ENCODE measurements around the gene ZNF787.
"Not testable (repeated sequence)": the region's sequence is repeated elsewhere in the genome, so short reads cannot be mapped to it uniquely, and the experiment has no call there.

ZNF787 gene

GRCh38 chr19:56110515-56111448 lies 10.3 kb downstream of the ZNF787 start:
- DNase-seq (ENCODE audit: insufficient read length, low spot score) (peak; percentile 99), FAIRE-seq (peak; percentile 83)
- peak; percentile 39; the same call in 1 of the 2 replicates for TF ChIP-seq POLR2A (IDR thresholded peaks at IDR 0.05; ENCODE audit: low read depth, low read length)

DNA sequence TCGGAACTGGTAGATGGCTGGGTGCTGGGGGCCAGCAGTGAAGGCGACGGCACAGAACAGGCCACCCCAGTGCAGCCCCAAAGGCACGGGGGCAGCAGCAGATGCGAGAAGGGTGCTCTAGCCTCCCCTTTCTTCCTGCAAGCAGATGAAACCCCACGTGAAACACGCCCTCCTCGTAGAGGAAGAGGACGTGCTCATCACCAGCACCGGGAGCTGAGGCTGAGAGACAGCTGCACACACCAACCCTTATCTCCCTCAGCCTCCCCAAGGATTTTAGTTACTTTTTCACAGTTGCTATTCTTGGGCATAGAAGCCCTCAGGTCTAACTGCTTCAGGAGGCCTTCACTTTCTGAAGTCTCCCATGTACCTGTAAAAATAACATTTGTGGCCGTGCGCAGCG lies 11.9 kb downstream of the ZNF787 start:
- TF ChIP-seq POLR2A (IDR thresholded peaks at IDR 0.05; ENCODE audit: low read depth, low read length) = no peak
- no peak for FAIRE-seq
- no peak for DNase-seq (ENCODE audit: insufficient read length, low spot score)

DNA sequence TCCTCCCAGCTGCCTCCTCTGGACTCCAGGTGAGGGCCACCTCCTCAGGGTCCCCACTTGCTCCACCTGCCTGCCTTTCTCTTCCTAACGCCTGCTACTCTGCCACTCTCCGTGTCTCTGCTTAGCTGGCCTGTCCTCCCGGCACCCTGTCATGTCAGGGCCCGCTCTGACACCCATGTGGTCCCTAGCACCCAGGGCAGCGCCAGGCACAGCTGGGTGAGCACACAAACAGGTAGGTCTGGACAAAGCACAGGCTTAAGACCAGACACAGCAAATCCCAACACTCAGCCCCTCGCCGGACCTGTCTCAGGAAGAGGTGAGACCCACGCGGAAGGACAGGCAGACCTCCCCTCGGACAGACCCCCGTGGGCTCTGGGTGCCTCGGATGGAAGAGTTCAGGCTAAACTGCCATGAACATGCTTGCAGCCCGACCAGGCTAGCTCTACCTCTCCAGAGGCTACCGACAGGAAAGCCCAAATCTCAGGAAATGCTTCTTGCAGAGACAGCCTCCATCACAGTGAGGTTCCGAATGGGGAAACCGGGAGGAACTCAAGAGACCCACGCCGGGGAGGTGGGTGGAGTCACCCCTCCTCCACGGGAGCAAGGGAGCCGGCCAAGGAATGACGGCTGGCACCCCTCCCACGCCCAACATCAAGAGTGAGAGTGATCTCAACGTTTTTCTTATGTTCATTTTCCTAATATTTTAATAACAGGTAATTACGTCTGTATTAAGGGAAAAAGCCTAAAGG lies 12.5 kb downstream of the ZNF787 start:
- FAIRE-seq (no peak), DNase-seq (ENCODE audit: insufficient read length, low spot score) (no peak)
- no peak for TF ChIP-seq POLR2A (IDR thresholded peaks at IDR 0.05; ENCODE audit: low read depth, low read length)

GRCh38 chr19:56107626-56108351 lies 13.3 kb downstream of the ZNF787 start:
- FAIRE-seq (no peak), DNase-seq (ENCODE audit: insufficient read length, low spot score) (no peak)
- no peak for TF ChIP-seq POLR2A (IDR thresholded peaks at IDR 0.05; ENCODE audit: low read depth, low read length)

GRCh38 chr19:56106993-56107392 lies 14.1 kb downstream of the ZNF787 start:
- DNase-seq (ENCODE audit: insufficient read length, low spot score) (no peak), FAIRE-seq (no peak)
- TF ChIP-seq POLR2A (IDR thresholded peaks at IDR 0.05; ENCODE audit: low read depth, low read length) = no peak

DNA sequence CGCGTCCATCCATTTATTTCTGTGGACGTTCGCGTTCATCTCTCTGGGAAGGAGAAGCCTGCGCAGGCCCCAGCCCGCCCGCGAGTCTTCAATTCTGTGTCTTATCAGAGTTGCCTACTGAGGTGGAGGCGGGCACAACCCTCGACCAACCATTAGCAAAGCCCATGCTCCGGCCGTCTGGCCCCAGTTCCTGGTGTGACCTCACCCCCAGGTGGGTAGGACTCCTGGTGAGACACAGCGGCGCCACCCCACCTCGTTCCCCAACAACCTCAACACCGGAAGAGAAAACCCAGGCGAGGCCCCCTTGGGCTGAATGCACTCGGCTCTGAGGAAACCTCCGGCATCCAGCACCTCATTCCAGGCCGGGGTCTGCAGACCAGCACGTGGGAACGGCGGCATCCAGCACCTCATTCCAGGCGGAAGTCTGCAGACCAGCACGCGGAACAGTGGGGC lies 14.7 kb downstream of the ZNF787 start:
- no peak for TF ChIP-seq POLR2A (IDR thresholded peaks at IDR 0.05; ENCODE audit: low read depth, low read length)
- DNase-seq (ENCODE audit: insufficient read length, low spot score) = no peak
- no peak for FAIRE-seq

GRCh38 chr19:56105831-56106396 lies 15.2 kb downstream of the ZNF787 start:
- not testable (repeated sequence) for FAIRE-seq; DNase-seq (ENCODE audit: insufficient read length, low spot score)

DNA sequence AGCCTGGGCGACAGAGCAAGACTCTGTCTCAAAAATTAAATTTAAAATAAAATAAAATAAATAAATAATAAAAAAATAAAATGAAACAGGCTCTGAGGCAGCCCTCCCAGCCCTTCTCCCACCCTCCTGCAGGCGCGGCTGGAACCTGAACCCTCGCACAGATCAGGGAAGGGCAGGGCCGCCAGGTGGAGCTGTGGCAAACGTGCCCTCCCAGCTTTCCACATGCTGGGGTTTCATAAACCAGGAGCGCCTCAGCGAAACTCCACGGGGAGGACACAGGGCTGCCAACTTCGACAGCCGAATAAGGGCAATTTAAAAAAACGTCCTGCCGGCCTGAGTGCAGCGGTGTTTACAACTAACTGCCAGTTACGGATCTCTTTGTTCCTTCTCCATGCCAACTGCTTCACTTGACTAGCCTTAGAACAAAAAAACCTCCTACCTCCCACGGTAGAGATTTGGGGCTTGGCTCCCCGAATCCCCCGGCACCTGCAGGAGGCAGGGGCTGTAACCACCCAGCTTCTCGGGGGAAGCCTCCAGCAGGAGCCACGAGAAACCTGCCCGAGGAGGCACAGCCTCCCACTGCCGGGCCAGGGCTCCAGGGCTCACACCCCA lies 15.9 kb downstream of the ZNF787 start:
- TF ChIP-seq POLR2A (IDR thresholded peaks at IDR 0.05; ENCODE audit: low read depth, low read length) = no peak
- no peak for FAIRE-seq
- peak; percentile 65 for DNase-seq (ENCODE audit: insufficient read length, low spot score)

DNA sequence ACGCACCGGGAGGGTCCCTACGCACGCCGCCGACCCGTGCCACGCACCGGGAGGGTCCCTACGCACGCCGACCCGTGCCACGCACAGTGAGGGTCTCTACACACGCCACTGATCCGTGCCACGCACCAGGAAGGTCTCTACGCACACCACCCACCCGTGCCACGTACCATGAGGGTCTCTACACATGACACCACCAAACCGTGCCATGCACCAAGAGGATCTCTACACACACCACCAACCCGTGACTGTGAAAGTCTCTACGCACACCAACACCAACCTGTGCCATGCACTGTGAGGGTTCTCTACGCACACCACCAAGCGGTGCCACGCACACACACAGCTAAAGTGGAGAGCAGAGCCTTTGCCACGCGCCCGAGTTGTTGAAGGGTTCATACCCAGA lies 16.7 kb downstream of the ZNF787 start:
- DNase-seq (ENCODE audit: insufficient read length, low spot score) (no peak), FAIRE-seq (no peak)
- TF ChIP-seq POLR2A (IDR thresholded peaks at IDR 0.05; ENCODE audit: low read depth, low read length) = no peak

GRCh38 chr19:56103027-56103614 lies 18.0 kb downstream of the ZNF787 start:
- DNase-seq (ENCODE audit: insufficient read length, low spot score) (no peak), FAIRE-seq (no peak)
- TF ChIP-seq POLR2A (IDR thresholded peaks at IDR 0.05; ENCODE audit: low read depth, low read length) = no peak

- no peak for TF ChIP-seq POLR2A (IDR thresholded peaks at IDR 0.05; ENCODE audit: low read depth, low read length)
- DNase-seq (ENCODE audit: insufficient read length, low spot score) = no peak
- no peak for FAIRE-seq
Measured at GRCh38 chr19:56101746-56102535, 19.2 kb downstream of the ZNF787 start.

- FAIRE-seq = no peak
- DNase-seq (ENCODE audit: insufficient read length, low spot score) = no peak
- no peak for TF ChIP-seq POLR2A (IDR thresholded peaks at IDR 0.05; ENCODE audit: low read depth, low read length)
Measured at GRCh38 chr19:56101095-56101494, 20.0 kb downstream of the ZNF787 start.
